H9 (cell line): ENCODE data around the gene GRIK4. TPM values are rescaled to one million over a fixed set of nuclear protein-coding genes. Genes with fewer than 3 reads are reported as not detected.

Experiments used
- DNase-seq: peaks from one replicate; pipeline ENCODE4 v3.0.0-alpha.2; 2017
- H2AFZ ChIP-seq: one replicate; pipeline ENCODE4 v1.6.1; 2013; ENCODE audit warnings: mild to moderate bottlenecking, low read length, control low read depth, moderate library complexity
- H2AK5ac ChIP-seq: 2 replicates; pipeline ENCODE4 v1.6.1; 2013; ENCODE audit warnings: low read length, control low read depth, mixed read lengths; ENCODE audit not compliant: insufficient read length
- H2BK120ac ChIP-seq: one replicate; pipeline ENCODE4 v1.6.1; 2013; ENCODE audit warnings: low read depth, mild to moderate bottlenecking, low read length, control low read depth, inconsistent platforms; ENCODE audit not compliant: poor library complexity, severe bottlenecking
- H2BK12ac ChIP-seq: 2 replicates; pipeline ENCODE4 v1.6.1; 2013; ENCODE audit warnings: low read length, control low read depth, mixed read lengths, low read depth; ENCODE audit not compliant: insufficient read length
- H2BK15ac ChIP-seq: 2 replicates; pipeline ENCODE4 v1.6.1; 2013; ENCODE audit warnings: low read depth, low read length, control low read depth
- H2BK20ac ChIP-seq: one replicate; pipeline ENCODE4 v1.6.1; 2013; ENCODE audit warnings: low read depth, mild to moderate bottlenecking, low read length, control low read depth, inconsistent platforms; ENCODE audit not compliant: poor library complexity, severe bottlenecking
- H2BK5ac ChIP-seq: 2 replicates; pipeline ENCODE4 v1.6.1; 2013; ENCODE audit warnings: low read length, control low read depth, mixed read lengths; ENCODE audit not compliant: insufficient read length
- H3K14ac ChIP-seq: 2 replicates; pipeline ENCODE4 v1.6.1; 2013; ENCODE audit warnings: low read length, control low read depth; ENCODE audit not compliant: insufficient read depth
- H3K18ac ChIP-seq: 2 replicates; pipeline ENCODE4 v1.6.1; 2013; ENCODE audit warnings: low read depth, mild to moderate bottlenecking, mixed read lengths, low read length, control low read depth; ENCODE audit not compliant: insufficient read length
- H3K23ac ChIP-seq: 2 replicates; pipeline ENCODE4 v1.6.1; 2013; ENCODE audit warnings: low read length, control low read depth, mixed read lengths, low read depth; ENCODE audit not compliant: insufficient read length
- H3K23me2 ChIP-seq: 2 replicates; pipeline ENCODE4 v1.6.1; 2013; ENCODE audit warnings: low read depth, mild to moderate bottlenecking, mixed read lengths, low read length, control low read depth; ENCODE audit not compliant: insufficient read length, poor library complexity, severe bottlenecking
- H3K27ac ChIP-seq: 2 replicates; pipeline ENCODE4 v1.5.1; 2013; ENCODE audit warnings: low read length, control low read depth, mixed read lengths, low read depth; ENCODE audit not compliant: insufficient read length
- H3K27me3 ChIP-seq: 2 replicates; pipeline ENCODE4 v1.6.1; 2013; ENCODE audit warnings: low read length, control low read depth, inconsistent platforms; ENCODE audit not compliant: insufficient read depth
- H3K4ac ChIP-seq: 2 replicates; pipeline ENCODE4 v1.6.1; 2013; ENCODE audit warnings: low read depth, mild to moderate bottlenecking, control low read depth, inconsistent platforms, low read length, moderate library complexity
- H3K4me1 ChIP-seq: 2 replicates; pipeline ENCODE4 v1.6.1; 2013; ENCODE audit warnings: low read length, control low read depth, inconsistent platforms; ENCODE audit not compliant: insufficient read depth
- H3K4me2 ChIP-seq: 2 replicates; pipeline ENCODE4 v1.6.1; 2013; ENCODE audit warnings: low read length, control low read depth, mixed read lengths; ENCODE audit not compliant: insufficient read length, insufficient read depth
- H3K56ac ChIP-seq: 2 replicates; pipeline ENCODE4 v1.6.1; 2013; ENCODE audit warnings: low read depth, mild to moderate bottlenecking, mixed read lengths, low read length, control low read depth; ENCODE audit not compliant: insufficient read length
- H3K79me1 ChIP-seq: 2 replicates; pipeline ENCODE4 v1.6.1; 2013; ENCODE audit warnings: low read depth, mild to moderate bottlenecking, moderate library complexity, low read length, control low read depth, inconsistent platforms; ENCODE audit not compliant: insufficient read depth, poor library complexity, severe bottlenecking
- H3K79me2 ChIP-seq: 2 replicates; pipeline ENCODE4 v1.6.1; 2013; ENCODE audit warnings: low read length, control low read depth, inconsistent platforms; ENCODE audit not compliant: insufficient read depth
- H3K9ac ChIP-seq: 2 replicates; pipeline ENCODE4 v1.6.1; 2013; ENCODE audit warnings: low read length, control low read depth, mixed read lengths; ENCODE audit not compliant: insufficient read length; ENCODE audit errors: extremely low read depth
- H3K9me3 ChIP-seq: one replicate; pipeline ENCODE4 v1.6.1; 2013; ENCODE audit warnings: low read depth, low read length, inconsistent platforms; ENCODE audit not compliant: control insufficient read depth
- H3T11ph ChIP-seq: one replicate; pipeline ENCODE4 v1.6.1; 2013; ENCODE audit warnings: mild to moderate bottlenecking, low read length, control low read depth, inconsistent platforms
- H4K20me1 ChIP-seq: one replicate; pipeline ENCODE4 v1.6.1; 2013; ENCODE audit not compliant: control insufficient read depth, insufficient read length, insufficient read depth
- H4K5ac ChIP-seq: 2 replicates; pipeline ENCODE4 v1.6.1; 2013; ENCODE audit warnings: low read depth, mild to moderate bottlenecking, mixed read lengths, low read length, control low read depth; ENCODE audit not compliant: insufficient read length
- H4K8ac ChIP-seq: replicated peaks from 2 replicates; pipeline ENCODE4 v1.6.1; 2013; ENCODE audit warnings: low read length, control low read depth, mixed read lengths, low read depth; ENCODE audit not compliant: insufficient read length
- H4K91ac ChIP-seq: 2 replicates; pipeline ENCODE4 v1.6.1; 2013; ENCODE audit warnings: low read depth, mild to moderate bottlenecking, moderate library complexity, mixed read lengths, low read length, control low read depth; ENCODE audit not compliant: insufficient read length
- H3K27ac Mint-ChIP-seq, 3 experiments: 2 replicates in 2 of 3; 3 replicates in 1 of 3; pipeline ENCODE4 v1.8.0; 2020 to 2021; ENCODE audit warnings: mixed read lengths in 3 of 3, mild to moderate bottlenecking in 1 of 3, moderate library complexity in 1 of 3
- H3K27me3 Mint-ChIP-seq: 2 replicates; pipeline ENCODE4 v1.8.0; 2021; ENCODE audit warnings: low read depth, mild to moderate bottlenecking, moderate library complexity, mixed read lengths
- H3K36me3 Mint-ChIP-seq, 3 experiments: 2 replicates in 2 of 3; 3 replicates in 1 of 3; pipeline ENCODE4 v1.8.0; 2020 to 2021; ENCODE audit warnings: low read depth in 3 of 3, mixed read lengths in 3 of 3; ENCODE audit not compliant: insufficient read depth in 1 of 3
- H3K4me1 Mint-ChIP-seq, 2 experiments: 2 replicates each; pipeline ENCODE4 v1.8.0; 2020; ENCODE audit warnings: mixed read lengths in 2 of 2
- H3K4me3 Mint-ChIP-seq, 2 experiments: 2 replicates in 1 of 2; 3 replicates in 1 of 2; pipeline ENCODE4 v1.8.0; 2020 to 2021; ENCODE audit warnings: mild to moderate bottlenecking in 2 of 2, mixed read lengths in 2 of 2, moderate library complexity in 1 of 2
- H3K9me3 Mint-ChIP-seq, 2 experiments: 2 replicates in 1 of 2; 3 replicates in 1 of 2; pipeline ENCODE4 v1.8.0; 2020; ENCODE audit warnings: mild to moderate bottlenecking in 2 of 2, mixed read lengths in 2 of 2, moderate library complexity in 1 of 2
- CTCF ChIP-seq: fragments of 200-600 bp; sonication (generic); conservative IDR thresholded peaks from 3 replicates; pipeline ENCODE4 v1.8.0; 2021; ENCODE audit warnings: antibody characterized with exemption, mild to moderate bottlenecking
- WGBS: extraction: QIAGEN DNeasy Blood & Tissue Kit; methylation state at CpG from one replicate; pipeline ENCODE4 v1.1.7; 2013; ENCODE audit warnings: missing lambda C conversion rate, low lambda C conversion rate, mixed read lengths; ENCODE audit not compliant: insufficient read length; ENCODE audit errors: extremely low coverage; 5-methylcytosine and 5-hydroxymethylcytosine counted together
- total RNA-seq: library from RNA; stranded (reverse); gene quantifications from 2 replicates; pipeline ENCODE4 v1.2.1, GENCODE V29; 2021

GRIK4 gene
- total RNA-seq, 1 experiment from 2014 or later = 2.3 TPM

- H2BK12ac ChIP-seq = no peak overlapping the region
- no peaks in the 10 kb centered on the region for H3K23me2 ChIP-seq
- H3K9ac ChIP-seq = no peak overlapping the region
- no peak overlapping the region for H2BK20ac ChIP-seq
- H3K4ac ChIP-seq = no peak overlapping the region
- H3K23ac ChIP-seq = no peak overlapping the region
- no peak for TF ChIP-seq CTCF
- H3K18ac ChIP-seq = no peak overlapping the region
- Mint-ChIP-seq H3K27me3 (no peaks in the 10 kb centered on the region), H3K27ac (peak overlapping the region in 2 of 3 experiments; percentile 26; a peak in 1 of 7 replicates), H3K9me3 (no peaks in the 10 kb centered on the region), H3K4me3 (no peak overlapping the region), H3K36me3 (no peaks in the 10 kb centered on the region), H3K4me1 (peaks cover 22 to 35% of the 10 kb centered on the region in 2 experiments)
- no peak overlapping the region for H4K8ac ChIP-seq
- H3K9me3 ChIP-seq = no peaks in the 10 kb centered on the region
- no peak overlapping the region for H2BK15ac ChIP-seq
- H2AK5ac ChIP-seq = no peak overlapping the region
- no peak overlapping the region for H3K27ac ChIP-seq
- H2BK120ac ChIP-seq = no peak overlapping the region
- no CpG with 5 or more reads among the region's 2 CpGs for WGBS
- DNase-seq = no peak
- no peak overlapping the region for H3T11ph ChIP-seq
- no peak overlapping the region for H2AFZ ChIP-seq
- H3K4me1 ChIP-seq = peaks cover 6% of the 10 kb centered on the region
- no peaks in the 10 kb centered on the region for H3K27me3 ChIP-seq
- no peak overlapping the region for H4K91ac ChIP-seq
- no peaks in the 10 kb centered on the region for H3K79me1 ChIP-seq
- H4K5ac ChIP-seq = no peak overlapping the region
- no peak overlapping the region for H3K14ac ChIP-seq
- H2BK5ac ChIP-seq = no peak overlapping the region
- H4K20me1 ChIP-seq = no peaks in the 10 kb centered on the region
- H3K56ac ChIP-seq = no peak overlapping the region
- H3K79me2 ChIP-seq = no peaks in the 10 kb centered on the region
- H3K4me2 ChIP-seq = no peak overlapping the region
These were observed 17.0 kb upstream of the GRIK4 start for GRCh38 chr11:120494595-120494994.
